Measurements from ENCODE around the gene STAC3. TPM values are rescaled to one million over a fixed set of nuclear protein-coding genes. Genes with fewer than 3 reads are reported as not detected.

The STAC3 gene
- total and polyA plus RNA-seq, 2 of the 8 experiments (the other 6 are each of a cell fraction or from before 2014, with no cell fraction given): 0.70 to 1.3 TPM

DNA sequence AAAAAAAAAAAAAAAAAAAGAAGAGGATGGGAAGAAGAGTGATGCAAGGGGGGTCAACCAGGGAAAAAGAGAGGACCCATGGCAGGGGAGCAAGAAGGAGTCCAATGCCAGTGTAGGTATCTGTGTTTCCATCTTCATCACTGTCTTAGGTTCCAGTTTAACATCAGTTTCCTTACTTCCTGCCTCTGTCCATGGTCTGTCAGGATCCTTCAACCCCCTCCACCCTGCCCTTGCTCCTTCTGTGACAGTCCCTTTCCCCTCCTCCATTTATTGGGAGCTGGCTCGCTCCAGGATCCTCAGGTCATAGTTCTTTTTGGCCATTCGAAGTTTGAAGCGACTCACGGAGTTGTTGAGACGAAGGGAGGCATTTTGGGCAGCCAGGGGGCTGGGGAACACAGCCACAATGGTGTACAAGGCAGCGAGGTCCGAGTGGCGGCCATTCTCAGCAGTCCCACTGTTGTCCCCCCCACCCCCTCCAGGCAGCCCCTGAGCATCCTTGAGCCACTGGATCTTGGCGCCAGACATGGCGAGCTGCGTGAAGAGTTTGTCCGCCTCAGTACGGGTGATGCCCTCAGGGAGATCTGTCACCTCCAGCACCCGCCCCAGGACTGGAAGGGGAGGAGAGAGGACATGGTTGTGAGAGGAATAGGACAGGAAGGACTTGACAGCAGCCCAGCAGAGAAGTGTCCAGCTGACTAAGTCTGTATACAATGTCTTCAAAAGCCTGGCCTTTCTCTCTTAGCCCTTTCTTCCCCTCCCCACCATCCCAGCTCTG lies 3.7 kb upstream of the STAC3 start:
- Histone ChIP-seq H4K91ac (replicated peaks; ENCODE audit: insufficient read length, low read length) (no peak overlapping the region), H2BK20ac (ENCODE audit: low read length) (no peak overlapping the region), H2BK120ac (replicated peaks; ENCODE audit: low read depth, low read length) (no peak overlapping the region), H3K23me2 (ENCODE audit: low read depth, low read length) (no peaks in the 10 kb centered on the region), H3K23ac (ENCODE audit: insufficient read length) (no peak overlapping the region), H3K14ac (ENCODE audit: insufficient read length) (no peak overlapping the region), H3K36me3 (ENCODE audit: control insufficient read depth in 2 of 4, insufficient read depth in 4 of 4, low read length in 3 of 4) (peaks cover 2 to 14% (median 6%) of the 10 kb centered on the region in 4 experiments; a peak in 4 of 8 replicates), H2BK15ac (ENCODE audit: low read length) (no peak overlapping the region), H3K56ac (replicated peaks; ENCODE audit: insufficient read length, low read depth, low read length) (no peak overlapping the region), H4K8ac (ENCODE audit: extremely low read depth, insufficient read depth, low read length) (no peak overlapping the region), H3K9ac (replicated peaks in 1 of 4; ENCODE audit: extremely low read depth in 1 of 4, low read depth in 3 of 4, low read length in 3 of 4) (no peak overlapping the region), H3K18ac (ENCODE audit: extremely low read depth, low read length) (no peak overlapping the region), H4K5ac (ENCODE audit: insufficient read length, low read depth, low read length) (no peak overlapping the region), H3K79me1 (ENCODE audit: low read depth, low read length) (no peaks in the 10 kb centered on the region), H3K4me2 (ENCODE audit: insufficient read depth in 1 of 2, low read depth in 2 of 2, low read length in 2 of 2) (no peak overlapping the region), H3K27ac (ENCODE audit: low read depth, low read length) (no peak overlapping the region), H3K79me2 (ENCODE audit: control insufficient read depth in 1 of 2, insufficient read depth in 2 of 2, low read length in 2 of 2) (no peaks in the 10 kb centered on the region), H4K20me1 (replicated peaks in 1 of 2; ENCODE audit: control insufficient read depth in 1 of 2, insufficient read depth in 2 of 2, low read length in 2 of 2) (no peaks in the 10 kb centered on the region), H2AFZ (ENCODE audit: low read length) (no peak overlapping the region), H3K4me1 (replicated peaks in 1 of 4; ENCODE audit: control insufficient read depth in 3 of 4, insufficient read depth in 4 of 4, low read length in 3 of 4) (peaks cover 0 to 3% (median 2%) of the 10 kb centered on the region in 4 experiments; a peak in 5 of 7 replicates), H3K4me3 (ENCODE audit: extremely low read depth in 1 of 4, insufficient read depth in 2 of 4, low read depth in 3 of 4, low read length in 4 of 4) (no peak overlapping the region), H2AK5ac (ENCODE audit: low read depth, low read length) (no peak overlapping the region), H3K9me3 (ENCODE audit: insufficient read depth in 2 of 2, low read depth in 1 of 2, low read length in 1 of 2) (no peaks in the 10 kb centered on the region), H3K4ac (replicated peaks; ENCODE audit: insufficient read length, low read depth, low read length) (no peak overlapping the region), H2BK12ac (ENCODE audit: low read depth, low read length) (no peak overlapping the region), H3K27me3 (replicated peaks in 1 of 4; ENCODE audit: control insufficient read depth in 3 of 4, extremely low read depth in 1 of 4, insufficient read depth in 3 of 4, low read length in 3 of 4) (no peaks in the 10 kb centered on the region), H2BK5ac (ENCODE audit: low read depth, low read length) (no peak overlapping the region)
- WGBS, 2 experiments (ENCODE audit: extremely low coverage in 1 of 2, insufficient coverage in 1 of 2, insufficient read length in 1 of 2, insufficient replicate concordance in 2 of 2, low coverage in 1 of 2, low lambda C conversion rate in 2 of 2, missing lambda C conversion rate in 1 of 2): 93% methylated on average over 14 of the region's 14 CpGs; no CpG with 5 or more reads in 1 of the 2 experiments
- DNase-seq (ENCODE audit: low read depth in 1 of 2, low spot score in 2 of 2) (no peak), FAIRE-seq (no peak)
- CTCF ChIA-PET (ENCODE audit: partially characterized antibody): interaction anchor here (0.9 to 7.1 kb wide), 6 partner anchors 9 to 202 kb away, joined by 3 to 74 read pairs (median 4); no protein-coding TSS in a partner anchor
- TF ChIP-seq SUZ12 (IDR thresholded peaks at IDR 0.05; ENCODE audit: low read length) (no peak), GABPA (IDR thresholded peaks at IDR 0.05; ENCODE audit: borderline replicate concordance, insufficient read depth, low read length) (no peak), SP2 (IDR thresholded peaks at IDR 0.05; ENCODE audit: low read length) (no peak), RNF2 (IDR thresholded peaks at IDR 0.05; ENCODE audit: borderline replicate concordance, low read depth, low read length, missing control alignments, poor library complexity, severe bottlenecking) (no peak), SRF (IDR thresholded peaks at IDR 0.05; ENCODE audit: low read depth, low read length) (no peak), CHD1 (IDR thresholded peaks at IDR 0.05; ENCODE audit: low read depth, low read length) (no peak)
- TF ChIP-seq, protein P1, sequence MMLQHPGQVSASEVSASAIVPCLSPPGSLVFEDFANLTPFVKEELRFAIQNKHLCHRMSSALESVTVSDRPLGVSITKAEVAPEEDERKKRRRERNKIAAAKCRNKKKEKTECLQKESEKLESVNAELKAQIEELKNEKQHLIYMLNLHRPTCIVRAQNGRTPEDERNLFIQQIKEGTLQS (IDR thresholded peaks at IDR 0.05; ENCODE audit: insufficient read depth, low read depth, low read length): no peak
- TF ChIP-seq, protein P2, sequence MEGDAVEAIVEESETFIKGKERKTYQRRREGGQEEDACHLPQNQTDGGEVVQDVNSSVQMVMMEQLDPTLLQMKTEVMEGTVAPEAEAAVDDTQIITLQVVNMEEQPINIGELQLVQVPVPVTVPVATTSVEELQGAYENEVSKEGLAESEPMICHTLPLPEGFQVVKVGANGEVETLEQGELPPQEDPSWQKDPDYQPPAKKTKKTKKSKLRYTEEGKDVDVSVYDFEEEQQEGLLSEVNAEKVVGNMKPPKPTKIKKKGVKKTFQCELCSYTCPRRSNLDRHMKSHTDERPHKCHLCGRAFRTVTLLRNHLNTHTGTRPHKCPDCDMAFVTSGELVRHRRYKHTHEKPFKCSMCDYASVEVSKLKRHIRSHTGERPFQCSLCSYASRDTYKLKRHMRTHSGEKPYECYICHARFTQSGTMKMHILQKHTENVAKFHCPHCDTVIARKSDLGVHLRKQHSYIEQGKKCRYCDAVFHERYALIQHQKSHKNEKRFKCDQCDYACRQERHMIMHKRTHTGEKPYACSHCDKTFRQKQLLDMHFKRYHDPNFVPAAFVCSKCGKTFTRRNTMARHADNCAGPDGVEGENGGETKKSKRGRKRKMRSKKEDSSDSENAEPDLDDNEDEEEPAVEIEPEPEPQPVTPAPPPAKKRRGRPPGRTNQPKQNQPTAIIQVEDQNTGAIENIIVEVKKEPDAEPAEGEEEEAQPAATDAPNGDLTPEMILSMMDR (IDR thresholded peaks at IDR 0.05; ENCODE audit: control extremely low read depth in 1 of 3, insufficient read depth in 1 of 3, low read depth in 1 of 3, low read length in 3 of 3): no peak
- POLR2A ChIA-PET (ENCODE audit: partially characterized antibody): interaction anchor here (0.8 to 2.1 kb wide), 3 partner anchors 9 to 201 kb away, joined by 3 to 7 read pairs (median 4); partner anchors contain the start of gene INHBE
